OCI-M1 (cell line): Measurements from ENCODE around the gene SHB.
"Not testable (repeated sequence)": the region's sequence is repeated elsewhere in the genome, so short reads cannot be mapped to it uniquely, and the experiment has no call there.

Source experiments
- DNase-seq: peaks from one replicate; lab custom pipeline; 2025; lab: John Stamatoyannopoulos, UW

Gene SHB

DNA sequence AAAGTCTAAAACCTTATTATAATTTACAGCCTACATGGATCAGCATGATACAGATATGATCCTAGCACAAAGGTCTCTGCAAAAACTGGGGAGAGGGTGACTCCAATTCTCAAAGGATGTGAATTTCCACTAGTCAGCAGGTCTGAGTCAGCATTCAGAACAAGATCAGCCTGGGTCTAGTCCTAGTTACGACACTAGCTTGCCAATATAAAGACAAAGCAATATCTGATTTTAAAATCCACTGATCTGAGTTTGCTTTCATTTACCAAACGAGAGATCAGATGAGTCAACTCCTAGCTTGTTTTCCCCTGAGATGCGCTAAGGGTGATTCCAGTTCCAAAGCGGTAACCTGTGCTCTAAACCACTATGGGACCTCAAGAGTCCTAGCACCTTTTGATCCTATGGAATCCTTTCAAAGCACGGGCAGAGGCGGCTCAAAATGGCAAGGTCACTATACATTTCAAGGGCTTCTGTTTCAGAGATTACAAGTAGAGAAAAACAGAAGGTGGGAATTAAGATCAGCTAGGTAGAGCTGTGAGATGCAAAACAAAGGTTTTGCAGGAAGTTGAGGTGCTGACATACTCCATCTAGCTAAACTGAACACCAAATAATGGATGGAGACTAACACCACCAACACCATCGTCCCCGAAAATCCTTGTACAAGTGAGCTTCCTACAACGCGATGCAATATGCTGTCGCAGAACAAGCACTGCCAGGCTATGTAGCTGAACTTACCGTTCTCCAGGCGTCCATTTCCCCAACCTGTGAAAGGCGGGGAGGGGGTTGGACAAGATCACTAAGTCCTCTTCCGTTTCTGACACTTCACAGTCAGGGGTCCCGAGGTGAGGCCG lies 166.0 kb downstream of the SHB start:
- DNase-seq, result peak; percentile 55

DNA sequence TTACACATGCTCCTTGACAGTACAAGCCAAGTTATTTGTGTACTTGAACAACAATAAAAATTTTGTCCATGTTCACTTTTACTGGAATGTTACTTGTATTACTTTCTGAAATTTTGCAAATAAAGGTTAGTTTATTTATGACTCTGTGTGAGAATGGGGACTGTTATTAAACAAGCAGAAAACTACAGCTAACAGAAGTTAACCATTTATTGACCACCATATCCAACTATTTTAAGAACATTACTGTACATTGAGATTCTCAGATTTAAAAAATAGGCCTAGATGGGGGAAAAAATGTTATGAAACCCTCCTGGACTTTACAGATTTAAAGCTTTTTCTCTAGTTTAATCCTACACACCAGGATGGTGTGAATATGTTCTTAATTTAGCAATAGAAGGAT lies 166.9 kb downstream of the SHB start:
- DNase-seq, result no peak

DNA sequence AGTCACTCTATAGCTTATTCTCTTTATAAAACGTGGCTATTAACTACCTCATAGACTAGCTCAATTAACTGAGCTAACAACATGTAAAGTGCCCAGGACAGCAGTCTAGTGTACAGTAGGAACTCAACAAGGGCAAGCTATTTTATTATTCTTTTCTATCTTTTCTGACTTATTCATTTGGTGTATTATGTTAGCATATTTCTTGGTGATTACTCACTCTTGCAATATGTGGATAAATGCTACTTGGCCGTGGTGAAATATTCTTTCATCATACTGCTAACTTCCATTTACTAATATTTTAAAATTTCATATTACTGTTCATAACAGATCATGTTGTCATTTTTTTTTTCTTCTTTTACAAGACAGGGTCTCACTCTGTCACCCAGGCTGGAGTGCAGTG lies 170.0 kb downstream of the SHB start:
- no peak for DNase-seq

DNA sequence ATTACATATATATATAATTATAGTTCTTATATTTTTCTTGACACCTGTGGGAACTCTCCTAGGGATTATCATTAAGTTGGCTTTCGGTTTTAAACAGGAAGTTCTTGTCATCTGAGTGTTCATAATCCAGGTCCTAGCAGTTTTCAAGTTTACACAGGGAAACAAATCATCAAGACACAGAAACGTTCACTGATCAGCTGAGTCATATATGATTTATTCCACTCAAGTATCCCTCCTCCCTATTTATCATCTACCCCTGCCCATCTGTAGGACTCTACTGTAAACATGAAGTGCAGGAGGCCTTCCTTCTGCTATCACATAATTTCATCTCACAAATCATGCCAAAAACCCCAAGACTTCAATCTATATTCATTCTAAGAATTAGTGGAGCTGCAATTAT lies 171.4 kb downstream of the SHB start:
- DNase-seq, result no peak

DNA sequence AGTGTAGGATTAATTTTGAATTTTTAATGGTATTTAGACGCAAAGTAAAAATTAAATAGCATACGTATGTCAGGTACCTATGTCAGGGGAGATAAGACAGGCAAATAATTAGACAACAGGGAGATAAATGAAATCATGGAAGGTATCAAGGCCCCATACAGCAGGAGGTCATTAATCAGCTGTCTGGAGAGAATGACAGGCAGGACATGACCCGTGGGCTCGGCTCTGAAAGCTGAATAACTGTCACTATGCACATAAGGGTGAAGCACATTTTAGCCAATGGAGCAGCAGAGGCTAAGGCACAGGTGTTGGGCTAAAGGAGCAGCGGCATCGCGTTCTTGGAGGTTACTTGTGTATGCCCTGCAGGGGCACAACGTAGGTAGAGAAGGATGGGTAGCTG lies 177.0 kb downstream of the SHB start:
- DNase-seq, result no peak

DNA sequence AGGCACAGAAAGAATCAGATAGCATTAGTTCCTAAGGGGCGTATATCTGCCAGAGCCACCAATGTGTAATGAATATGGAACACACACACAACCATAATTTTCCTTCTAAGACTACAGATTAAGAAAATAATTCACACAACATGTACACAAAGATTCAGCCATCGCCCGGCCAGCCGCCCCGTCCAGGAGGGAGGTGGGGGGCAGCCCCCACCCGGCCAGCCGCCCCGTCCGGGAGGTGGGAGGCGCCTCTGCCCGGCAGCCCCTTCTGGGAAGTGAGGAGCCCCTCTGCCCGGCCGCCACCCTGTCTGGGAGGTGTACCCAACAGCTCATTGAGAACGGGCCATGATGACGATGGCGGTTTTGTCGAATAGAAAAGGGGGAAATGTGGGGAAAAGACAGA lies 178.0 kb downstream of the SHB start:
- DNase-seq, result not testable (repeated sequence)

DNA sequence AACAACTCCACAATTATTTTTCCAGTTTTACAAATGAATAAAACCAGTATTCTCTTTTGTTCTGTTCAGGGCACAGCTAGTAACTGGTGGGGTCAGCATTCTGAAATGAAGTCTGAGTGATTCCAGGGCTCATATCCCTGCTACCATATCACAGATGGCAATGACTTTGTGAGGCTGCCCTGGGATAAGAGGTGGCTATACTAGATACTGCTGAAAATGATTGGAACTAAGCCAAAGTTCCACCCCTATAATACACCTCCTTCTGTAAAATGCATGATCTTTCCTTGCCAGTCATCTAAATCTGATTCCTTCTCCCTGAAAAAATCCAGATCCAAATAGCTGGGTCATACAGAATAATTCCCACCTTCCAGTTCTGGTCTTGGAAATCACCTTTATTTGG lies 179.5 kb downstream of the SHB start:
- DNase-seq, result no peak

DNA sequence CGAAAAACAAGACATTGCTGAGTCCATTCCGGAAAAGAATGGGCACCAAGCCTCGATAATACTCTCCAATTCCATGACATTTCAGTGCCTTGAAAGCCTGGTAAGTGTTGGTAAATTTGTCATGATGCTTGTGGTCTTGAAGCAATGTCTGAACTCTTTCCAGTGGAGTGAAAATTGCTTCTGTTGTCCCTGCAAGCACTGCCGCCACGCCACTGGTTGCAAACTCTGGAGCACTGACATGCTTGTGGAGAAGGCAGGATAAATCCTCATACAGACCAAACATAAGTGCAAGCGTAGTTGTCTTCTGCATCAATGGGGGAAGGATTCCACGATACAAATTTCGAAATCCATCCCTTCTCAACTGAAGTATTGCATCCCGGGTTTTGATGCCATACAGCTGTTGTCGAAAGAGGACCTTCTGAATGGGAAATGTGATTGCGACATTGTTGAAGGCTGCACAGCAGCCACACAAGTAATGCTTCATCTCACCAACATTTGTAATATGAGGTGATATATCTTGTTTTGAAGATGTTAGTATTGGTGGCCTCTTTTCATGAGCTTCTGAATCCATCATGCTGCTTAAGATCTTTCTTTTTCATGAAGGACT lies 180.9 kb downstream of the SHB start:
- not testable (repeated sequence) for DNase-seq

DNA sequence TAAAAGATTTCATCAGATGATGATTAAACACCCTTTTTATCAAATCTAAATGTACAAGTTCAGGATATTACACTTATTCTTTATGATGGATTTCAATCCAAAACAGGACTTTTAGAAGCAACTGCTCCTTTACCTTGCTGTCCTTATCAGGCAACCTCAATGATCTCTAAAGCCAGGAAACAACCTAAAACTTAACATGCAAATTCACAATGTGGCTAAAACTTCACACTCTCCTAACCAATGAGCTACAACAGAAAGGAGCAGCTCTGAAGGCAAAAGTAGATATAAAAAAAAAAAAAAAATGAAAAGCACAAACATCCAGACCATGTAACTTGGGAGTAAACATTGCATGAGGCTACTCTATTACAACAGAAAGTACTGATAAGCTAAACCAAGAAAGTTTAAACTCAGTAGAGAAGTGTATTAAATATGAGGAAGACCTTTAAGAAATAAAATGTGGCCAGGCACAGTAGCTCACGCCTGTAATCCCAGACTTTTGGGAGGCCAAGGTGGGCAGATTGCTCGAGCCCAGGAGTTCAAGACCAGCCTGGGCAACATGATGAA lies 188.0 kb downstream of the SHB start:
- no peak for DNase-seq

DNA sequence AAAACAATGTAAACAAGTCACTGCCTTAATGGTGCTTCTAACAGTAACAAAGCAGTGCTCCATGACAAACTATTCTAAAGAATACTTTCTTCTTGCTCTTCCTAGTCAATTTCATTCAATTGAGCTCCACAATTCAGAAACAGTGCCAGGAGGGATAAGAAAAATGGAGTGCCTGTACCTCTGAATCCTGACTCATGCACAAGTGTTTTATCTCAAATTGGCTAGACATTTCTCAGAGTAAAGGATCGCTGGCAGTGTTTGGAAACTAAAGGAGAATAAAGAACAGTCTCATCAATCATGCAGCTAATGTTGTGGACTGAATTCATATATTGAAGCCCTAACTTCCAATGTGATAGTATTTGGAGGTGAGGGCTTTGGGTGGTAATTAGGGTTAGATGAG lies 192.7 kb downstream of the SHB start:
- DNase-seq, result no peak

DNA sequence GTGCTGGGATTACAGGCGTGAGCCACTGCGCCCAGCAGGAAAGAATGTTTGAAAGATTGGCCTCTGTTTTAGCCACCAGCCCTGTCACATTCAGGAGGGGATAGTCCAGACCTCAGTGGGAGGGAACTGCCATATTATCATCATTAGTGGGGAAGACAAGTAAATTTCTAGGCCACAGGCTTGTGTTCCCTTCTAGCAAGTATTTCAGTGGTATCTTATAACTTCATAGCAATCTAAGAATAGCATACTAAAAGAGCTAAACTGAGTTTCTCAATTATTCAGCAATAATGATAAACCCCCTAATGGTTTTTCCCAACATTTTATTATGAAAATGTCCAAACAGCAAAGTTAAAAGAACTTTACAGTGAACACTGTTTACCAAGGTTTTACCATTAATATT lies 195.1 kb downstream of the SHB start:
- DNase-seq, result no peak

DNA sequence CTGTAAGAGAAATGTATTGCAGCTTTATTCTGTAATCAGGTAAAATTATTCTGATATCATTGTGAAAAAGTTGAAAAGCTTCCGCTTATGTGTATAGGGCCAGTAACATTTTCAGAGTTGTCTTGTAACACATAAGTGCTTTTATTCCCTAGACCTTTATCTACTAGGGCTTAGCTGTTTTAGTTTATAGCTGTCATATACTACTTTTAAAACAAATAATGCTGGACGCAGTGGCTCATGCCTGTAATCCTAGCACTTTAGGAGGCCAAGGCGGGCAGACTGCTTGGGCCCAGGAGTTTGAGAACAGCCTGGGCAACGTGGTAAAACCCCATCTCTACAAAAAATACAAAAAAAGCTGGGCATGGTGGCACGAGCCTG lies 198.2 kb downstream of the SHB start:
- DNase-seq, result no peak

DNA sequence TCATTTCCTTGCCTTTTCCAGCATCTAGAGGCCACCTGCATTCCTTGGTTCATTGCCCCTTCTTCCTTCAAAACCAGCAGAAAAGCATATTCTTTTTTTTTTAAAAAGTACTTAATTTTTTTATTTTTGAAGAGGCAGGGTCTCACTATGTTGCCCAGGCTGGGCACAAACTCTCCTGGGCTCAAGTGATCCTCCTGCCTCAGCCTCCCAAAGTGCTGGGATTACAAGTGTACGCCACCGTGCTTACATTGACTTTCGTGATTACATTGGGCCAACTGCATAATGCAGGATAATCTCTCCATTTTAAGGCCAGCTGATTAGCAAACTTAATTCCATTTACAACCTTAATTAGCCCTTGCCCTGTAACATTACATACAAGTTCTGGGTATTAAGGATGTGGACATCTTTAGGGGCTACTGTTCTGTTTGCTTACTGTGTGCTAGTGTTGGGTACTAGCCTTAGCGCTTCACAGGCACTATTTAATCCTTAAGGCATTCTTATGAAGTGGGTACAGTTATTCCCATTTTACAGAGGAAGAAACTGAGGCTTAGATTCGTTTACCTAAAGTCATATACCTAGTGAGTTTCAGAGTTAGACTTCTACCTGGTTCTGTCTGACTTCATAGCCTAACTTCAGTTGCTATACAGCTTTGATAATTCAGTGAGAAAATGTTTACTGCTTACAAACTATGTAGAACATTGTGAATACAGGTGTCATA lies 198.8 kb downstream of the SHB start:
- DNase-seq, result no peak
